ENCODE results near the gene ZNF248.
"Not testable (repeated sequence)": the region's sequence is repeated elsewhere in the genome, so short reads cannot be mapped to it uniquely, and the experiment has no call there.

The ZNF248 gene

GRCh38 chr10:37871568-37872251 is 14.3 kb upstream of the ZNF248 start:
- TF ChIP-seq CTCF (IDR thresholded peaks at IDR 0.05; ENCODE audit: insufficient read depth, missing control alignments): no peak
- DNase-seq (ENCODE audit: insufficient read length, low spot score) (no peak), FAIRE-seq (no peak)

GRCh38 chr10:37871143-37871542 is 13.7 kb upstream of the ZNF248 start:
- no peak for DNase-seq (ENCODE audit: insufficient read length, low spot score)
- TF ChIP-seq CTCF (IDR thresholded peaks at IDR 0.05; ENCODE audit: insufficient read depth, missing control alignments): no peak
- FAIRE-seq: no peak

GRCh38 chr10:37868796-37869195 is 11.4 kb upstream of the ZNF248 start:
- no peak for TF ChIP-seq CTCF (IDR thresholded peaks at IDR 0.05; ENCODE audit: insufficient read depth, missing control alignments)
- DNase-seq (ENCODE audit: insufficient read length, low spot score): no peak
- FAIRE-seq: no peak

GRCh38 chr10:37865957-37866803 is 8.8 kb upstream of the ZNF248 start:
- FAIRE-seq: no peak
- TF ChIP-seq CTCF (IDR thresholded peaks at IDR 0.05; ENCODE audit: insufficient read depth, missing control alignments): no peak

GRCh38 chr10:37865264-37865663 is 7.9 kb upstream of the ZNF248 start:
- FAIRE-seq: no peak
- TF ChIP-seq CTCF (IDR thresholded peaks at IDR 0.05; ENCODE audit: insufficient read depth, missing control alignments): no peak

More at GRCh38 chr10:37865957-37866803, 8.8 kb upstream of the ZNF248 start:
- DNase-seq (ENCODE audit: insufficient read length, low spot score): no peak

GRCh38 chr10:37860494-37861190 is 3.2 kb upstream of the ZNF248 start:
- no peak for FAIRE-seq
- TF ChIP-seq CTCF (IDR thresholded peaks at IDR 0.05; ENCODE audit: insufficient read depth, missing control alignments): no peak

More at GRCh38 chr10:37865264-37865663, 7.9 kb upstream of the ZNF248 start:
- DNase-seq (ENCODE audit: insufficient read length, low spot score): no peak

GRCh38 chr10:37859270-37859669 is 1.9 kb upstream of the ZNF248 start:
- not testable (repeated sequence) for FAIRE-seq; DNase-seq (ENCODE audit: insufficient read length, low spot score)

More at GRCh38 chr10:37860494-37861190, 3.2 kb upstream of the ZNF248 start:
- DNase-seq (ENCODE audit: insufficient read length, low spot score): no peak
